HS-27A (cell line): Measurements from ENCODE around the gene TSSC4.

Experiments used
- DNase-seq: peaks from one replicate; pipeline ENCODE4 v3.0.0-alpha.2; 2012; ENCODE audit warnings: low read depth, missing footprints

The TSSC4 gene

GRCh38 chr11:2369320-2369719 lies 31.2 kb upstream of the TSSC4 start:
- DNase-seq = no peak

GRCh38 chr11:2369896-2370295 lies 30.7 kb upstream of the TSSC4 start:
- no peak for DNase-seq

DNA sequence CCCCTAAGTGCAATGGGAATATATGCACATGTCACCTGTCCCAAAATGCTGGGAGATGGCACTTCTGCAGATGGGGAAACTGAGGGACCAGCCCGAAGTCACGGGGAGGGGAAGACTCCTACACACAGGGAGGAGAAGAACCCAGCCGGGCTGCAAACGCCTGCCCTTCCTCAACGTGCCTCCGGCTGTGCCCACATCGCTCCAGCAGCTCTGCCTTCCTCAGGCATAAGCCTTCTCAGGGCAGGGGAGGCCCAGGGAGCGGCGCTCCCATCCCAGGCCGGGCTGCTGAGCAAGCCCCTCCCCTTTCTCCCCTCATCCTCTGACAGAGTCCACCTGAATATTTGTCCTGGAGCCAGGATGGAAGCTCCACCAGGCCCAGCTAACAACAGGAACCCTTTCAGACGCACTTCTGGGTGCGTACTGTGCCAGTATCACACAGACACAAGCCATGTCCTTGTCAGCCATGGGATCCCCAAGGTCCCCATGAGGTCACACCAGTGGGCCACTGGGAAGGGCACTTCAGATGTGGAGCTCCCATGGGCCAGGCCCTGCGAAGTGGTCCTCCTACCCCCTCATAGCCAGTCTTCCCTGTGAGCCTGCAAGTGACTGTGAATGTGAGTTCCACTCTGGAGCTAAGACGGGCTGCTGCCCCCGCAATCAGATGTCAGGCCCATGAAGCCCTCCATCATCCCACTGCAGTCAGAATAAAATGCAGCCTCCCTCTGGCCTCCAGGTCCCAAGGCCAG lies 25.9 kb upstream of the TSSC4 start:
- DNase-seq = no peak

DNA sequence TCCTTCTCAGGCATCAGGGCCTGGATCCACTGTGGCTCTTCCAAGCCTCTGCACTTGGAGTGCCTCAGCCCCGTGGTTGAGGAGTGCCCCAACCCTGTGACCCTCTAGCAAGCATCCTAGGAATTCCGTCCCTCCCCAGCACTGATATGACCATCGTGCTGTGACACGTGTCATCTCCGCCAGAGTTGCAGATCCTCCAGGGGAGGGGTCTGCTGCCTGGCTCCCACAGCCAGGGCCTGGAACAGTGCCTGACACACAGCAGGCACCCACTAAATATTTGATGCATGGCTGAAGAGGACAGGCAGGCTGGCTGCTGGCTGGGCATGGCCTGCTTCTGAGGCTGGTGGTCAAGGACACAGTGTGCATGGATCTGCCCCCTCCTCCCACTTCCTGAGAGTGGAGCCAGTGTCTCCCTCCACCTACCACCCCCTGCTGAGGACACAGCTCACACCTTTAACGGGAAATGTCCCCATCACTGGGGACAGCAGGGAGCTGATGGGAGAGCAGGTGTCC lies 25.2 kb upstream of the TSSC4 start:
- no peak for DNase-seq

DNA sequence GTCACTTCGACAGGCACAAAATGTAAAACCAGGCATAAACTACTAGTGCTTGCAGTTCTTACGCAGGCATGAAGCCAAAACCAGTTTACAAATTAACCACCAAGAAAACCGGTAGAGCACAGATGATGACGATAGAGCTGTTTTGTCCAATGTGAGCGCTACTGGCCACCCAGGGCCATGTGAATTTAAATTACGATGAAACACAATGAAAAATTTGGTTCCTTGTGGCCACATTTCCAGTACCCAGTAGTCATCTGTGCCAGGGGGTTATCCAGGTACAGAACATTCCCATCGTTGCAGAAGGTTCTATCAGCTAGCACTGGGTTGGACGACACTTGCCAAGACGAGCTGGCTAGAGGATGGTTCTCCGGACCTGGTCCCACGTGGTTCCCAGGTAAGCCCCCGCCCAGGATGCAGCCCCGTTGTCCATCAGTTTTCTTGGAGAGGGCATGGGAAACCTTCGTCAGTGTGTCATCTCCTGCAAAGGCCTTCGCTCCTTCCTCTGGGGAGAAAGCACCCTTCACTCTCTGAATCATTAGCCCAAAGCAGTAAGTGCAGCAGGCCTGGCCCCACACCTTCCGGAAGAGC lies 24.5 kb upstream of the TSSC4 start:
- DNase-seq = no peak

- no peak for DNase-seq
Measured at GRCh38 chr11:2376751-2377451, 23.6 kb upstream of the TSSC4 start, which contains the start of gene CD81. CD81 (plus strand) TSS chr11:2377310; CDS start chr11:2377550, 240 bp downstream.

DNA sequence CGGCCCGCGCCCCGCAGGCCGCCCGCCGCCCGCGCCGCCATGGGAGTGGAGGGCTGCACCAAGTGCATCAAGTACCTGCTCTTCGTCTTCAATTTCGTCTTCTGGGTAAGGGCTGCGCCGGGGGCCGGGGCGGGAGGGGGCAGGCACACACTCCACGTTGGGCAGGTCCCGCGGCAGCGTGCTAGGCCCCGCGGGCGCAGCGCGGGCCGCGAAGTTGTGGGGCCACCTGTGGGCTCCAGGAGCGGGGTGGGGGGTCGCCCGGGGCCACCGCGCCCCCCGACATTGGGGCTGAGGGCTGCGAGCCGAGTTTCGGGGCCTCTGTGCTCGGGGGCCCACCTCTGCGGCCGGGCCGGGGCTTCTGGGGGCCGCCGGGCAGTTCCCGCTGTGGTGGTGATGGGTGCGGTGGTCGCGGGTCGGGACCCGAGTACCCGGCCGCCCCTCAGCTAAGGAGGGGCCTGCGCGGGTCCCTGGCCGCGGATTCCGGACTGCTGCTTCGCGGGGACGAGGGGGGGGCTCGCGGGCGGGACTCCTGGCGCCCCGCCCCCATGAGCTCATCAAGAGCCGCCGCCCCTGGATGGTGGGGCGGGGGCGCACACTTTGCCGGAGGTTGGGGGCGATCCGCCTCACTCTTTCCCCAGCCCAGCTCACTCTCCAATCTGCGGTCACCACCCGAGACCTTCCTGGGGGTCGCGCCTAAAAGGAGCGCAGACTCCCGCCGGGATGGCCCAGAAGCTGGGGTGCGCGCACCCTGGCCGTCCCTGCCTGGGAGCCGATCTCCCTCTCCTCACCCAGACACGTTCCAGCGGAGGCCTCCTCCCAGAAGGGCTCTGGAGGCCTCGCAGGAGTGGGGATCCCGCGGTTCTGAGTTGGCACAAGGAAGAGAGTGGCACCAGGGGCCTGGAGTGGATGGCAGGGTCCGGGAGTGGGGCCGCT lies 22.8 kb upstream of the TSSC4 start:
- no peak for DNase-seq

DNA sequence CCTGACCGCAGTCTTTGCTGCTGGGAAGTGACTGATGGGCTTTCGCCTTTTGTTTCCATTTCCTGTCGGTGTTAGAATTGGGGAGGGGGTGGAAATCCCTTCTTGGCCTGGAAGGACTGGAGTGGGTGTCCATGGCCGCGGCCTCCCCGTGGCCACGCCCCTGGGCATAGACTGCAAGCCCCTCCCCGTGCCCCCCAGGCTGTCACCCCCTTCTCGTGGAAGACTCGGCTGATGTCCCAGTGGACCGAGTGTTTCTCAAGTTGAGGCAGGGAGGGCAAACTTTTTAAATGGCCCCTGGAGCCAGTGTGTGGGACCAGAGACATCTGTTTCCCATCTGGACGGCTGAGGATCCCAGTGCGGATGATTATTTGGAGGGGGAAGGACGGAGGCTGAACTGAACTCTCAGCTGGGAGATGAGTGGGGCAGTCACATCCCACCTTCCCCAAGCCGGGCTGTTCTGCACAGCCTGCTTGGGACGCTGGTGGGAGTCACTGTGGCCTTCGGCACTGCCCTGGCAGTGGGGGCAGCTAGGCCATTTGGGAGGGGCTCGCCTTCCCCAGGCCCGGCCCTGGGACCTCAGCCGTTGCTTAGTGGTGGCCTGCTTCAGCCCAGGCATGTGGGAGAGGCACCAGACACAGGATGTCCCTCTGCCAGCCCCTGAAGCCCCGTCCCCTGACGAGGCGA lies 21.9 kb upstream of the TSSC4 start:
- DNase-seq = no peak

GRCh38 chr11:2379466-2380174 lies 20.9 kb upstream of the TSSC4 start:
- DNase-seq = no peak

GRCh38 chr11:2380396-2380795 lies 20.2 kb upstream of the TSSC4 start:
- DNase-seq = no peak

DNA sequence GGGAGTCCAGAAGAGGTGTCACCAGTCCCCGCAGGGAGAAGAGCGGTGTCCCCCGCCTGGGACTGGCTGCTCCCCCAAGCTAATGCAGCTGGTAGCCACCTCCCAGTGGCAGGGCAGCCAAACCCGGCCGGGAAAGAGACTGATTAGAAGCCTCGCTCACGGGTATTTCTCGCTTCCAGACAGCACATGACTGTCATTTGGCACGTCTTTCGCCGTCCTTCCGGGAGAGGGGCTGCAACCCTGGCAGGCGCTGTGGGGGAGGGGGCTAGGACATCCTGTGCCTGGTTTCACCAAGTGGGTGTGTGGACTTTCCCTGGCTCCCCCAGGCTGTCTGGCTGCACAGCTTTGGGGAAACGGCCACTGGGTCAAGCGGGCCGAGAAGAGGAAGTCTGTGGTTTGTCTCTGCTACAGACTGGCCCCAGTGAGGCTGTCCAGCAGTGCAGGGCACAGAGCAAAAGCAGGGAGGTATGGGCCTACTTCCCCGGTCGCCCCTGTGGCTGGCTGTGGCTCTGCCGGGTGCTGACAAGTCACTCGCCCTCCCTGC lies 19.7 kb upstream of the TSSC4 start:
- no peak for DNase-seq

- no peak for DNase-seq
Measured at GRCh38 chr11:2381494-2382128, 18.9 kb upstream of the TSSC4 start.

GRCh38 chr11:2382129-2382517 lies 18.4 kb upstream of the TSSC4 start:
- no peak for DNase-seq

GRCh38 chr11:2382936-2383851 lies 17.4 kb upstream of the TSSC4 start:
- DNase-seq = no peak

DNA sequence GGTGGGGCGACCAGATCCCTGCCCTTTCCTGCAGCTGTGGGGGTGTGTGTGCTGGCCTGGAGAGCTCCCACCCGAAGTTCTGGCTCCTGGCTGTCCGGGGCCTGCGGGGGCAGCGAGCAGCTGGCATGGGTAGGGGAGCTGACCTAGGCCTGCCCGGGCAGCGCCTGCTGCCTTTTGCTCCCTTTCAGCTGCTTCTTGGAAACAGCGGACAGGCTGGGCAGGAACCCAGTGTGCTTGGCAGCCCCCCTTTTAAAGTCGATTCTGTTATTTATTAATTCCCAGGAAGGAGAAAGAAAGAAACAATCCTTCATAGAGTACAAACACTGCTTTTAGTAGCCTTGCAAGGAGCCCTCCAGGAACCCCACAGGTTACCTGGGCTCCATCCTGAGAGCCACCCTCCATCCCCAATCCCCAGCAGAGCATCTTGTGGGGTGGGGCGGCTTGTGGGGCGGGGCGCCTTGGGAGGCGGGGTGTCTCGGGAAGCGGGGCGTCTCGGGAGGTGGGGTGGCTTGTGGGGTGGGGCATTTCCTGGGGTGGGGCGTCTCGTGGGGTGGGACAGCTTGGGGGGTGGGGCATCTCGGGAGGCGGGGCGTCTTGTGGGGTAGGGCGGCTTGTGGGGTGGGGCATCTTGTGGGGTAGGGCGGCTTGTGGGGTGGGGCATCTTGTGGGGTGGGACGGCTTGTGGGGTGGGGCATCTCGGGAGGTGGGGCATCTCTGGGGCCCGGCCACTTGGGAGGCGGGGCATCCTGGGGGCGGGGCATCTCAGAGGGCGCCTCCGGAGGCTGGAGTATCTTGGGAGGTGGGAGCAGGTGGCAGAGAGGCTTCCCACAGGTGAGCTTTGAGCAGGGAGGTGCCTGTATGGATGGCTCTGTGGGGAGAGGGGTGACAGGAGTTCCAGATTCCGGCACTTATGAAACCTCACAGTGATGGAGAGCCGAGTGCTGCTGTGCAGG lies 16.4 kb upstream of the TSSC4 start:
- DNase-seq = no peak

GRCh38 chr11:2385156-2386151 lies 15.1 kb upstream of the TSSC4 start:
- no peak for DNase-seq
